Neural cell (in vitro differentiated cells): Measurements from ENCODE around the gene RFX2.

Experiments used
- EP300 ChIP-seq: fragments of 450-650 bp; conservative IDR thresholded peaks from 2 replicates; pipeline ENCODE4 v1.6.1; 2014; ENCODE audit warnings: antibody characterized with exemption, mild to moderate bottlenecking, moderate library complexity; ENCODE audit not compliant: poor library complexity, severe bottlenecking
- EZH2 ChIP-seq: fragments of 200-600, 300-800 bp; shearing (Covaris generic), sonication (generic); IDR thresholded peaks from 2 replicates; pipeline ENCODE4 v1.6.1; 2014; ENCODE audit warnings: antibody characterized with exemption, low read length, borderline replicate concordance, mild to moderate bottlenecking; ENCODE audit not compliant: insufficient read depth, poor library complexity, severe bottlenecking
- MXI1 ChIP-seq: fragments of 450-650 bp; conservative IDR thresholded peaks from 2 replicates; pipeline ENCODE4 v1.6.1; 2014; ENCODE audit warnings: antibody characterized with exemption, mild to moderate bottlenecking; ENCODE audit not compliant: poor library complexity, severe bottlenecking
- RAD21 ChIP-seq: fragments of 450-650 bp; conservative IDR thresholded peaks from 2 replicates; pipeline ENCODE4 v1.6.1; 2014; ENCODE audit warnings: antibody characterized with exemption, mild to moderate bottlenecking, moderate library complexity
- TAF1 ChIP-seq: IDR thresholded peaks from 2 replicates; pipeline ENCODE4 v1.6.1; 2012; ENCODE audit warnings: low read depth
- TF ChIP-seq, protein P1 (sequence below): fragments of 450-650 bp; IDR thresholded peaks from 2 replicates; pipeline ENCODE4 v1.5.1; 2014; ENCODE audit warnings: antibody characterized with exemption, mild to moderate bottlenecking, moderate library complexity; ENCODE audit not compliant: poor library complexity, severe bottlenecking

DNA sequence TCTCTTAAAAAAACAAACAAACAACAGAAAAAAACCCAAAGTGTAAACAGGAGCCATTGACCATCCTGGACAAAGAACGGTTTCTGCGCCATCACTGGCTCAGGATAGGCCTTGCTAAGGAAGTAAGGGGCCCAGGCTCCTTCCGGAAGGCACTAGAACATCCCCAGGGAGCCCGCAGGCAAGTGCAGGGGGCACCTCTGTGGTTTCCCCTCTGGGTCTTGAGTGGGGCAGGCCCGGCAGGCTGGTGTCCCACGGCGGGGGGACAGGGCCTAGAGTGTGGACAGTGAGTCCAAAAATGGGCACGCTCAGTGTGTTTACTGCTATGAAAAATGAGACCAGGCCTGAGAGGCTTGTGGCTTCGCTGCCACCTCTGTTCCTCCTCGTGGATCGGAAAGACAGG is 117.5 kb downstream of the RFX2 start:
- TF ChIP-seq, protein P1, sequence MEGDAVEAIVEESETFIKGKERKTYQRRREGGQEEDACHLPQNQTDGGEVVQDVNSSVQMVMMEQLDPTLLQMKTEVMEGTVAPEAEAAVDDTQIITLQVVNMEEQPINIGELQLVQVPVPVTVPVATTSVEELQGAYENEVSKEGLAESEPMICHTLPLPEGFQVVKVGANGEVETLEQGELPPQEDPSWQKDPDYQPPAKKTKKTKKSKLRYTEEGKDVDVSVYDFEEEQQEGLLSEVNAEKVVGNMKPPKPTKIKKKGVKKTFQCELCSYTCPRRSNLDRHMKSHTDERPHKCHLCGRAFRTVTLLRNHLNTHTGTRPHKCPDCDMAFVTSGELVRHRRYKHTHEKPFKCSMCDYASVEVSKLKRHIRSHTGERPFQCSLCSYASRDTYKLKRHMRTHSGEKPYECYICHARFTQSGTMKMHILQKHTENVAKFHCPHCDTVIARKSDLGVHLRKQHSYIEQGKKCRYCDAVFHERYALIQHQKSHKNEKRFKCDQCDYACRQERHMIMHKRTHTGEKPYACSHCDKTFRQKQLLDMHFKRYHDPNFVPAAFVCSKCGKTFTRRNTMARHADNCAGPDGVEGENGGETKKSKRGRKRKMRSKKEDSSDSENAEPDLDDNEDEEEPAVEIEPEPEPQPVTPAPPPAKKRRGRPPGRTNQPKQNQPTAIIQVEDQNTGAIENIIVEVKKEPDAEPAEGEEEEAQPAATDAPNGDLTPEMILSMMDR = no peak
- TF ChIP-seq EP300 = no peak
- no peak for TF ChIP-seq EZH2
- TF ChIP-seq TAF1 = no peak
- TF ChIP-seq RAD21 = no peak
- TF ChIP-seq MXI1 = no peak
